ENCODE results near the gene NFE2.
A peak's percentile ranks its signal among the peaks of the same experiment; 100 is the strongest.

NFE2 gene

DNA sequence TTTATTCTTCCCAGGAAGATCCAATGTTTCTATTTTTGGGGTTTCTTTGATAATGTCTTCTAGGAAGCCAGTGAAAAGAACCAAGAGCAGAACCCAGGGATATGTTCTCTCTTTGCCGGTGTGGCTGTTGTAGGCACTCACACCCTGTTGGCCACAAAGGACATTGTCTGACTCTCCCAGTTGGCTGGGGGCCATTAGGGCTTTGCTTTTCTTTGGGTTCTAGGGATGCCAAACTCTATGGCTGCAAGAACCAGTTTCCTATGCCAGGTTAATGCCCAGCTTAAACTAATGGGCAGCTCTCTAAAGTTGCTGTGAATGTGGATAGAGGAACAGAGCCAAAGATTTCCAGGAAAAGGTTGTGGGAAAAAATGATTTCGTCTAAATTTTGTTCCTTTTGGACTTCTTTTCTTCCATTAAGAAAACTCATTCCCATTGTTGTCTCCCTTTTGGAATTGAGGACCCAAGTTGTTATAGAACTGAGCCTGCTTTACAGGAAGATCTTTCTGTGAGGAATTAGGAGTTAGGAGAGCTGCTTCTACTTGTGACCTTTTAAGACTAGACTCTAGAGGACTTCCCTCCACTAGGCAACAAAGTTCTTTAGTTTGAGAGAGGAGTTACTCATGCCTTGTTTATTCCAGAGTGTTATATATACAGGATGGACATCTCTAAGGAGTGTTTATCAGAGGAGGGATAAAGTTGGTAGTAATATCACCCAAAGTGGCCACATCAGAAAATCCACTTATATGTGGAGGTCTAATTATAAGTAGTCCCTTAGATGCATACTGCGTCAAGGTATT is 37.2 kb upstream of the NFE2 start:
- TF ChIP-seq, protein P1, sequence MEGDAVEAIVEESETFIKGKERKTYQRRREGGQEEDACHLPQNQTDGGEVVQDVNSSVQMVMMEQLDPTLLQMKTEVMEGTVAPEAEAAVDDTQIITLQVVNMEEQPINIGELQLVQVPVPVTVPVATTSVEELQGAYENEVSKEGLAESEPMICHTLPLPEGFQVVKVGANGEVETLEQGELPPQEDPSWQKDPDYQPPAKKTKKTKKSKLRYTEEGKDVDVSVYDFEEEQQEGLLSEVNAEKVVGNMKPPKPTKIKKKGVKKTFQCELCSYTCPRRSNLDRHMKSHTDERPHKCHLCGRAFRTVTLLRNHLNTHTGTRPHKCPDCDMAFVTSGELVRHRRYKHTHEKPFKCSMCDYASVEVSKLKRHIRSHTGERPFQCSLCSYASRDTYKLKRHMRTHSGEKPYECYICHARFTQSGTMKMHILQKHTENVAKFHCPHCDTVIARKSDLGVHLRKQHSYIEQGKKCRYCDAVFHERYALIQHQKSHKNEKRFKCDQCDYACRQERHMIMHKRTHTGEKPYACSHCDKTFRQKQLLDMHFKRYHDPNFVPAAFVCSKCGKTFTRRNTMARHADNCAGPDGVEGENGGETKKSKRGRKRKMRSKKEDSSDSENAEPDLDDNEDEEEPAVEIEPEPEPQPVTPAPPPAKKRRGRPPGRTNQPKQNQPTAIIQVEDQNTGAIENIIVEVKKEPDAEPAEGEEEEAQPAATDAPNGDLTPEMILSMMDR (conservative IDR thresholded peaks at IDR 0.05; ENCODE audit: low read length), result peak; percentile 17; the same call in 1 of the 2 replicates
- no peak overlapping the region for H3K4me3 ChIP-seq (ENCODE audit: low read length)
- DNase-seq (ENCODE audit: low read depth), result no peak

DNA sequence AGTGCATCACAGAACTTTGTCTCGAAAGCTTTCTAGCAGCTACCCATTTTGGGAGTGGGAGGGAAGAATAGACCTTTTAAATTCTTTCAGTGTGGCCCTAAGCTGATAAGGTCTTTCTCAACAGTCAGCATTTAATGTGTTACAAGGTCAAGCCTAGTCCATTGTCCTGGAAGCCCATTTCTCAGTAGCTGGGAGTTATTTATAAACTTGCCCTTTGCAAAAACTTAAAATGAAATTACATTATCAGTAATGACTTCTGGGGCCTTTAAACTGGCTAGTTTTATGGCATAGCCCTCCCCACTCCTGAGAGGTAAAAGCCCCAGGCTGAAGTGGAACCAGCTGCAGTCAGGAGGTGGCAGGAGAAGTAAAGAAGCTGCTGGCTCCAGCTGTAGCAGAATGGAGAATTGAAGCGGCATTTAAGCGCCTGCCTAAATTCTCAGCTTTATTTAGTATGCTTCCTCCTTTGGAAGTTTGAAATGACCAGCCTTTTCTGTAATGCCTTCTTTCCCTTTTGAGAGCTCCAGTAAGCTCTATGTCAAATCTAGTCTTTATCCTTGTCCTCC is 36.5 kb upstream of the NFE2 start:
- TF ChIP-seq, protein P1 (conservative IDR thresholded peaks at IDR 0.05; ENCODE audit: low read length), result peak; percentile 29
- H3K4me3 ChIP-seq (ENCODE audit: low read length), result no peak overlapping the region
- no peak for DNase-seq (ENCODE audit: low read depth)

DNA sequence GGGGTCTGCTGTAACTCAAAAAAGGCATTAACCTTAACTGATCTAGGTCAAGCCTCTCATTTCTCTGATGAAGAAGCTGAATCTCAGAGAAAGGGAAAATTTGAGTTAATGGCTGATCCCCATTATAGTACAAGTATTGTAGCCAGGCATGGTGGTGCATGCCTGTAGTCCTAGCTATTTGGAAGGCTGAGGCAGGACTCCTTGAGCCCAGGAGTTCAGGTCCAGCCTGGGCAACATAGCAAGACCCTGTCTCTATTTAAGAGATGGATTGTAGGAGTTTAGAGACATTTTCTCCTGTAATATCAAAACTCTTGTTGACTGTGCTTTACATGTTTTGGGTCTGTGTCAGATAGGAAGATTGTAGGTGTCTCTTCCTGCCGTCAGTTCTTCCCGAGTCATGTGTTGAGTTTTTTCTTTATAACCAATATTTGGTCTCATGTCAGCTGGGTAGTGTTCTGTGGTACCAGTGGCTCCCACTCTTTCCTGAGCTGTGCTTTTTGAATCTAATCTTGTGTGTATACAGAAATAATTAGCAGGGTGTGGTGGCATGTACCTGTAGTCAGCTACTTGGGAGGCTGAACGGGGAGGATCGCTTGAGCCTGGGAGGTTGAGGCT is 32.7 kb upstream of the NFE2 start:
- H3K4me3 ChIP-seq (ENCODE audit: low read length), result no peak overlapping the region
- no peak for DNase-seq (ENCODE audit: low read depth)
- TF ChIP-seq, protein P1 (conservative IDR thresholded peaks at IDR 0.05; ENCODE audit: low read length), result no peak

DNA sequence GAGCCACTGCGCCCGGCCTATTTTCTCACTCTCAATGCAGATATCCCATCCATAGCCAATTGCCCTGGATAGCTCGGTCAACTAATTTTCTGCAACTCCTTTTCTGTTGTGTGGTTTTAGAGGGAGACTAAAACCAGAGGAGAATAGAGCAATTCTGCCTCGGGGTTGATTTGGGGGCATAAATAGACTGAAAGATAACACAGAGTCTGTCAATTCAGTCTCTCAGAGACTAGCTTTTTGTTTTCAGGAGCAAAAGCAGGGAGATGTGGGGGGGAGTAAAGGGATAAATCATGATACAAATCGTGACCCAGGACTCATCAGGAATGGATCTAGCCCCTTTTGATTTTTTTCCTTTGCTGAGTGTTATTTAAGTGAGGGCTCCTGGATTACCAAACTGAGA is 30.6 kb upstream of the NFE2 start:
- H3K4me3 ChIP-seq (ENCODE audit: low read length), result no peak overlapping the region

DNA sequence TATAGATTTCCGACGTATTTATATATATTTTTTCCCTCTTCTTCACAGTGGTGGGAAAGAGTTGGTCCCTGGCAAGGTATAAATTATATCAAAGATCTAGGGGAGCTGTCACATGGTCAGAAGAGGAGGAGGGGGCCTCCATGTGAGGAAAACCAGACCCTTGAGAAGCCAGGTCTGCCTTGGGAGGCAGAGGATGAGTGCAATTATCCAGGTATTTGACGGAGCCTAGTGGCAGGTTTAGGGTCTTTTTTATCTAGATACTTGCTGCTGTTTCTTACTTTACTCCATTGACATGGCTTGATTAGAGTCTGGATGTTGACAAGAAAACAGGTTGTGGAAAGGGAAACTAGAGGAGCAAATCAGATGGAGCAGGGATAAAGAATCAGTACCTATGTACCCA is 29.6 kb upstream of the NFE2 start:
- DNase-seq (ENCODE audit: low read depth), result no peak
- no peak overlapping the region for H3K4me3 ChIP-seq (ENCODE audit: low read length)
- TF ChIP-seq, protein P1 (conservative IDR thresholded peaks at IDR 0.05; ENCODE audit: low read length), result no peak

More for the DNA sequence above, 30.6 kb upstream of the NFE2 start:
- DNase-seq (ENCODE audit: low read depth), result no peak
- TF ChIP-seq, protein P1 (conservative IDR thresholded peaks at IDR 0.05; ENCODE audit: low read length), result no peak

DNA sequence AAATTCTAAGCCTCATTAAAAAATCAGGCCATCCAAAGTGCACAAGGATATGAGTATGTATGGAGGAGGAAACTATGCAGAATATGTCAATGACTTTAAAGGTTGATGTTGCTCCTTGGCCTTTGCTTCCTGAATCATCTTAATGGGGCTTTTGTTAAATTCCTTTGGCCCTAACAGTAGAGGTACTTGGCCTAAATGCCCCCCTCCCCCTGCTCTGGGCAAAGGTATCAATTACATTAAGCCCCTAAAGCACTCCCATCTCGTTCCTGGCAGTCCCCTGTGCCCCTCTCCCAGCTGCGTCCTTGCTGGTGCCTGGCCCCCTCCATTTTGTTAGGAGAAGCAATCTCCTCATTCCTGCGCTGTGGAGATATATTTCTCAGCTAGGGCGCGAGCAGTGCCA is 28.9 kb upstream of the NFE2 start:
- TF ChIP-seq, protein P1 (conservative IDR thresholded peaks at IDR 0.05; ENCODE audit: low read length), result no peak
- no peak for DNase-seq (ENCODE audit: low read depth)
- no peak overlapping the region for H3K4me3 ChIP-seq (ENCODE audit: low read length)
